ENCODE measurements around the gene AKAP13.

DNA sequence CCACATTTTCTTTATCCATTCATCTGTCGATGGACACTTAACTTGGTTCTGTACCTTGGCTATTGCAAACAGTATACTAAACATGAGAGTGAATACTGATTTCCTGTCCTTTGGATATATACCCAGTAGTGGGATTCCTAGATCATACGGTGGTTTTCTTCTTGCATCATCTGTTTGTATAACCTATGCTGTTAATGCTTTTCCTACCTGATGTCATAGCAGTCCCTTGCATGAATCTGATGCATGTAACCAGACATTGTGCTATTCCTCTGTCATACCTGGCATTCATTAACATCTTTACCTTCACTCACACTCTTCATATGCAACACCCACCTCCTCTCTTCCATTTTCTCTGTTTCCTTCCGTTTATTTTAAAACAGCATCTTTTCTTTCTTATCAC, 229.1 kb downstream of the AKAP13 start:
- TF ChIP-seq EZH2phosphoT487 (IDR thresholded peaks at IDR 0.05) (no peak), EZH2 (IDR thresholded peaks at IDR 0.05) (no peak)
- TF ChIP-seq, protein P1, sequence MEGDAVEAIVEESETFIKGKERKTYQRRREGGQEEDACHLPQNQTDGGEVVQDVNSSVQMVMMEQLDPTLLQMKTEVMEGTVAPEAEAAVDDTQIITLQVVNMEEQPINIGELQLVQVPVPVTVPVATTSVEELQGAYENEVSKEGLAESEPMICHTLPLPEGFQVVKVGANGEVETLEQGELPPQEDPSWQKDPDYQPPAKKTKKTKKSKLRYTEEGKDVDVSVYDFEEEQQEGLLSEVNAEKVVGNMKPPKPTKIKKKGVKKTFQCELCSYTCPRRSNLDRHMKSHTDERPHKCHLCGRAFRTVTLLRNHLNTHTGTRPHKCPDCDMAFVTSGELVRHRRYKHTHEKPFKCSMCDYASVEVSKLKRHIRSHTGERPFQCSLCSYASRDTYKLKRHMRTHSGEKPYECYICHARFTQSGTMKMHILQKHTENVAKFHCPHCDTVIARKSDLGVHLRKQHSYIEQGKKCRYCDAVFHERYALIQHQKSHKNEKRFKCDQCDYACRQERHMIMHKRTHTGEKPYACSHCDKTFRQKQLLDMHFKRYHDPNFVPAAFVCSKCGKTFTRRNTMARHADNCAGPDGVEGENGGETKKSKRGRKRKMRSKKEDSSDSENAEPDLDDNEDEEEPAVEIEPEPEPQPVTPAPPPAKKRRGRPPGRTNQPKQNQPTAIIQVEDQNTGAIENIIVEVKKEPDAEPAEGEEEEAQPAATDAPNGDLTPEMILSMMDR (IDR thresholded peaks at IDR 0.05): no peak

Measured in neural progenitor cell (in vitro differentiated cells).